Lung (tissue), 4 donors: ENCODE results near the gene LIPH. TPM values are rescaled to one million over a fixed set of nuclear protein-coding genes. Genes with fewer than 3 reads are reported as not detected.

Source experiments
- polyA plus RNA-seq, 2 donors: library from polyadenylated mRNA; stranded (reverse); fragments of 200-250 nt; gene quantifications; one replicate each; pipeline ENCODE4 v1.2.1, GENCODE V29; 2013
- total RNA-seq, 2 donors: library from RNA; depleted of rRNA in 1 of 2; stranded (reverse); fragments of >200 nt in 1 of 2; gene quantifications; one replicate each; pipeline ENCODE4 v1.2.1, GENCODE V29; 2014 to 2021
- donor health status: Bipolar disorder and iron deficiency.
- donor health status: healthy.
- donor health status: DM: yes; HTN: yes; CAD: no.

The LIPH gene
- total and polyA plus RNA-seq, 4 donors = 6.2 to 26.1 (median 15.0) TPM

Other genes with a start within 250 kb of the LIPH start
- 10 to 100 TPM; 31.0 to 74.8 TPM for gene MAP3K13, start 189.5 kb downstream of the LIPH start, total RNA-seq
- gene MAP3K13, start 189.5 kb downstream of the LIPH start, polyA plus RNA-seq = 10 to 100 TPM; 20.7 to 27.6 TPM
- gene TMEM41A, start 53.6 kb downstream of the LIPH start, total RNA-seq = 10 to 100 TPM; 29.5 to 36.4 TPM
- 10 to 100 TPM; 18.4 to 20.3 TPM for gene TMEM41A, start 53.6 kb downstream of the LIPH start, polyA plus RNA-seq
- 10 to 100 TPM; 29.4 to 42.1 TPM for gene SENP2, start 33.7 kb upstream of the LIPH start, total RNA-seq
- gene SENP2, start 33.7 kb upstream of the LIPH start, polyA plus RNA-seq = 10 to 100 TPM in 1 of 2 donors, 1 to 10 TPM in 1; 7.5 to 11.4 TPM